HepG2 (cell line): ENCODE data around the gene DENND2A. TPM values are rescaled to one million over a fixed set of nuclear protein-coding genes. Genes with fewer than 3 reads are reported as not detected.

Experiments used
- GPBP1L1 ChIP-seq: sonication (generic); formaldehyde crosslinking; IDR thresholded peaks from 2 replicates; pipeline ENCODE4 v1.5.0; 2020; ENCODE audit warnings: mild to moderate bottlenecking, missing genetic modification reagents
- HNF1B ChIP-seq: sonication (generic); formaldehyde crosslinking; IDR thresholded peaks from 2 replicates; pipeline ENCODE4 v1.5.1; 2020; ENCODE audit warnings: mild to moderate bottlenecking, moderate library complexity, missing genetic modification reagents
- MTF1 ChIP-seq: sonication (generic); formaldehyde crosslinking; IDR thresholded peaks from 2 replicates; pipeline ENCODE4 v1.5.0; 2020; ENCODE audit warnings: missing genetic modification reagents
- PHF5A ChIP-seq: IDR thresholded peaks from one replicate; pipeline ENCODE4 v1.6.1; 2018; ENCODE audit warnings: low read depth, missing genetic modification reagents; ENCODE audit not compliant: unreplicated experiment
- RXRA ChIP-seq: sonication (generic); formaldehyde crosslinking; IDR thresholded peaks from 2 replicates; pipeline ENCODE4 v1.5.1; 2020; ENCODE audit warnings: missing genetic modification reagents
- SMARCC2 ChIP-seq: fragments of 450-650 bp; IDR thresholded peaks from 2 replicates; pipeline ENCODE4 v1.6.1; 2017; ENCODE audit warnings: antibody characterized with exemption, mild to moderate bottlenecking
- THAP9 ChIP-seq: sonication (generic); formaldehyde crosslinking; IDR thresholded peaks from 2 replicates; pipeline ENCODE4; 2020; ENCODE audit warnings: missing genetic modification reagents, mild to moderate bottlenecking, borderline replicate concordance
- TSC22D2 ChIP-seq: sonication (generic); formaldehyde crosslinking; IDR thresholded peaks from 2 replicates; pipeline ENCODE4 v1.5.1; 2020; ENCODE audit warnings: missing genetic modification reagents, mild to moderate bottlenecking, borderline replicate concordance
- ZBTB39 ChIP-seq: sonication (generic); formaldehyde crosslinking; IDR thresholded peaks from 2 replicates; pipeline ENCODE4 v1.5.0; 2020; ENCODE audit warnings: missing genetic modification reagents
- ZFP36L1 ChIP-seq: sonication (generic); formaldehyde crosslinking; IDR thresholded peaks from 2 replicates; pipeline ENCODE4 v1.8.0; 2022; ENCODE audit warnings: mild to moderate bottlenecking, missing genetic modification reagents, moderate library complexity
- ZHX2 ChIP-seq, 2 experiments: sonication (generic) in 1 of 2; formaldehyde crosslinking in 1 of 2; IDR thresholded peaks; 2 replicates each; pipeline versions ENCODE4 v1.6.1 to v1.9.0; 2014 to 2022; ENCODE audit warnings: antibody characterized with exemption in 1 of 2, borderline replicate concordance in 1 of 2, inconsistent platforms in 1 of 2, low read depth in 1 of 2, missing genetic modification reagents in 1 of 2
- ZNF329 ChIP-seq: sonication (generic); formaldehyde crosslinking; IDR thresholded peaks from 2 replicates; pipeline ENCODE4 v1.9.0; 2021; ENCODE audit warnings: low read depth, mild to moderate bottlenecking, missing genetic modification reagents
- ZNF83 ChIP-seq: sonication (generic); formaldehyde crosslinking; IDR thresholded peaks from 2 replicates; pipeline ENCODE4 v1.4.0; 2020; ENCODE audit warnings: missing genetic modification reagents, mild to moderate bottlenecking, borderline replicate concordance
- polyA plus RNA-seq, 8 experiments: library from polyadenylated mRNA; depleted of rRNA in 3 of 8; stranded (reverse) in 7 of 8; unstranded in 1 of 8; fragments of >200 nt; fragmentation: Illumina TruSeq in 4 of 8; extraction: Trizol in 4 of 8; gene quantifications; 2 replicates each; pipeline versions ENCODE4 v1.2.1 to v1.2.3, GENCODE V29; 2011 to 2016; ENCODE audit warnings: low read depth in 4 of 8, missing spikeins in 1 of 8, mixed read lengths in 1 of 8; ENCODE audit not compliant: insufficient read depth in 1 of 8
- total RNA-seq, 5 experiments: library from RNA; depleted of rRNA; stranded (reverse); fragments of >200 nt; fragmentation: Illumina TruSeq; extraction: Trizol; gene quantifications; 2 replicates each; pipeline ENCODE4 v1.2.3, GENCODE V29; 2016; ENCODE audit warnings: low read depth in 1 of 5

DENND2A gene
- total and polyA plus RNA-seq, 2 of the 13 experiments (the other 11 are each of a cell fraction or from before 2014, with no cell fraction given), result not detected

- no peak for TF ChIP-seq ZHX2 (IDR thresholded peaks at IDR 0.05; ENCODE audit: low read depth)
- 0 out of 2 replicates have a peak, but pooled peaks have one; percentile 52 for TF ChIP-seq ZHX2 (CRISPR knock-in tag; IDR thresholded peaks at IDR 0.05; ENCODE audit: borderline replicate concordance)
- no peak for TF ChIP-seq GPBP1L1 (CRISPR knock-in tag)
- no peak for TF ChIP-seq MTF1
- TF ChIP-seq RXRA, result no peak
- no peak for TF ChIP-seq ZFP36L1 (CRISPR knock-in tag)
- TF ChIP-seq HNF1B, result no peak
- no peak for TF ChIP-seq ZNF329 (CRISPR knock-in tag)
- TF ChIP-seq SMARCC2, result no peak
- TF ChIP-seq THAP9 (CRISPR knock-in tag), result no peak
- TF ChIP-seq TSC22D2 (CRISPR knock-in tag), result no peak
- no peak for TF ChIP-seq PHF5A (CRISPR knock-in tag)
- TF ChIP-seq ZBTB39 (CRISPR knock-in tag), result no peak
- no peak for TF ChIP-seq ZNF83
Observed at GRCh38 chr7:140673063-140673773, 32.6 kb upstream of the DENND2A start (continued).
